ENCODE results near the gene KRT23.

- TF ChIP-seq CTCF (conservative IDR thresholded peaks at IDR 0.05; ENCODE audit: low read depth, low read length), result no peak
- TF ChIP-seq POLR2A (IDR thresholded peaks at IDR 0.05; ENCODE audit: low read depth, low read length), result no peak
- no peak for TF ChIP-seq NFE2L2 (IDR thresholded peaks at IDR 0.05; ENCODE audit: low read depth, low read length)
- TF ChIP-seq USF2 (IDR thresholded peaks at IDR 0.05; ENCODE audit: low read depth, low read length), result no peak
- TF ChIP-seq MAFK (IDR thresholded peaks at IDR 0.05; ENCODE audit: low read depth, low read length), result no peak
- TF ChIP-seq SMC3 (IDR thresholded peaks at IDR 0.05; ENCODE audit: low read depth, low read length), result no peak
- no peak for TF ChIP-seq BHLHE40 (IDR thresholded peaks at IDR 0.05; ENCODE audit: low read depth, low read length)
Measured at GRCh38 chr17:40938981-40939380, 1.5 kb upstream of the KRT23 start.

All from IMR-90 (cell line).